Activated gamma-delta T cell treated with Interleukin-2 at 50 U/mL for 16 hours (primary cell): Measurements from ENCODE around the gene RMND5B.
"Not testable (repeated sequence)": the region's sequence is repeated elsewhere in the genome, so short reads cannot be mapped to it uniquely, and the experiment has no call there.

Source experiments
- DNase-seq: peaks from one replicate; pipeline ENCODE4 v3.0.0-alpha.2; 2020

Gene RMND5B

DNA sequence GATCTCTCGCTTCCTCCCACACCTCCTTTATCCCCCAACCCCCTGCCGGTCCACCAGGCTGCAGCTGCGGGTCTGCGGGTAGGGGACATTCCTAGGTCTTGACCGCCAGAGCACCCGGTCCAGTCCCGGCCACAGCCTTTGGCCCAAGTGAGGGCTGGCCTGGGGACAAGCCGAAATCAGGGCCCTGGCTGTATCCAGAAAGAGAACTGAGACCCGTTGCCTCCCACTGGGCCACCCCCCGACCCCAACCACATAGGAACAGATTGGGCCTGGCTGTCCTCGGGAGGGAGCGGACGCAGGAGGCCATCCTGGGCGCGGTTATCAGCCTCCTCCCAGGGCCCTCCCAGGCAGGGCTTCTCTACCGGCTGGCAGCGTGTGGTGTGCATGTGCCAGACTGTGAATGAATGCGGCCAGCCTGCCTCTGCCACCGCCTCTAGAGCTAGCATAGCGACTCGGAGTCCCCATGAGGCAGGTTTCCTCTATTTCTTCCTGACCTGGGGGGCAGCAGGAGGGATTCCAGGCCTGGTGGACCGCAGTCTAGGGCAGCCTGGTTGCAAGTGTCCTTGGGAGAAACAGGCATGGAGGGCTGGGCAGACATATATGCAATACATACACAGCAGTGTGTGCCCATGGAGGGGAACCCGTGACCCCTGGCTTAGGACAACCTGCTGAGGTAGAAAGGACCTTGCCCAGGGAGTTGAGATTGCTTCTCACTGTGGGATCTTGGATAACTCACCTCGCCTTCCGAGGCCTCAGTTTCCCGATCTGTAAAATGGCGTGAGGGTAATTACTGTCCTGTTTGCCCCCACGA lies 16.3 kb upstream of the RMND5B start:
- DNase-seq = peak; percentile 66

DNA sequence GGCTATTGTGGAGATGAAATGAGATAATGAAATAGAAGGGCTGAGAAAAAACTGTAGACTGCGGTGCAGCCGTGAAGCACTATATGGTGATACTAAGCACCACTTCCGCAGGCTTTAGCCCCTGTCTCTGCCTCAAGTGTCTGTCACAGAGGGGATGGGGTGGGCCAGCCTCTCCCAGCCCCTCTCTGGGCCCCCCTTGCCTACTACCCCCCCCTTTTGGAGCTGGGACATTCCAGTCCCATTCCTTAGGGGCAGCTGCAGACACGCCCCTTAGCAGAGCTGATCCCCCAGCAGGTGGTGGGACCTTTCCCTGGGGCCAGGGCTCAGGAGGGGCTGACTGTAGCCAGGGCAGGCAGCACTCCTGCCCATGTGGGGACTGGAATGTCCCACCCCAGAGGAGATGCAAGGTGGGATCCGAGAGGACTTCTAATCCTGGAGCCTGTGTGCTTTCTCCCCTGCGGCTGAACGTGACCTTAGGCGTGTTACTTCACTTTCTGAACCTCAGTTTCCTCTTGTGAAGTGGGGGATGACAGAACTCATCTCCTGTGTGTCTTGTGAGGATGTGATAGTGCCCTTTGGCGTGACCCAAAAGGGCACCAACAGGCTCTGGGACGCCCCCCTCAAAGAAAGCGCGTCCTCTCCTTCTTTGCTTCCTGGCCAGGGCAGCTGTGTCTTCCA lies 15.5 kb upstream of the RMND5B start:
- DNase-seq = peak; percentile 38

DNA sequence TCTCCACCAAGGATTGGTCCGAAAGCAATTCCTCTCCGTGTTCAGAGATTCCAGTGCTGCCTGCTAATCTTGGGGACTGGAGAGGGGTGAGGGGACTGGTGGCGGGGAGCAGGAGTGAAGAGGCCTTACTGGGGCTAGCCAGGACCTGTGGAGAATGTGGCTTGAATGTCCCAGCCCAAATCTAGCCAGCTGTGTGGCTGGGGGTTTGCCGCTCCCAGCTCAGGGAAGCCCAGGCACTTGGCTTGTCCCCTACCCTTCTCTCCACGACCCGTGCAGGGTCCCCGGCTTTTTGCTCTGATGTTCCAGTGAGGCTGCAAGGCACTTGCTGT lies 15.0 kb upstream of the RMND5B start:
- no peak for DNase-seq

- DNase-seq = peak; percentile 86
Observed at GRCh38 chr5:178116143-178116885, 14.5 kb upstream of the RMND5B start.

- no peak for DNase-seq
Observed at GRCh38 chr5:178117923-178118701, 12.7 kb upstream of the RMND5B start.

GRCh38 chr5:178119915-178120606 lies 10.8 kb upstream of the RMND5B start:
- no peak for DNase-seq

DNA sequence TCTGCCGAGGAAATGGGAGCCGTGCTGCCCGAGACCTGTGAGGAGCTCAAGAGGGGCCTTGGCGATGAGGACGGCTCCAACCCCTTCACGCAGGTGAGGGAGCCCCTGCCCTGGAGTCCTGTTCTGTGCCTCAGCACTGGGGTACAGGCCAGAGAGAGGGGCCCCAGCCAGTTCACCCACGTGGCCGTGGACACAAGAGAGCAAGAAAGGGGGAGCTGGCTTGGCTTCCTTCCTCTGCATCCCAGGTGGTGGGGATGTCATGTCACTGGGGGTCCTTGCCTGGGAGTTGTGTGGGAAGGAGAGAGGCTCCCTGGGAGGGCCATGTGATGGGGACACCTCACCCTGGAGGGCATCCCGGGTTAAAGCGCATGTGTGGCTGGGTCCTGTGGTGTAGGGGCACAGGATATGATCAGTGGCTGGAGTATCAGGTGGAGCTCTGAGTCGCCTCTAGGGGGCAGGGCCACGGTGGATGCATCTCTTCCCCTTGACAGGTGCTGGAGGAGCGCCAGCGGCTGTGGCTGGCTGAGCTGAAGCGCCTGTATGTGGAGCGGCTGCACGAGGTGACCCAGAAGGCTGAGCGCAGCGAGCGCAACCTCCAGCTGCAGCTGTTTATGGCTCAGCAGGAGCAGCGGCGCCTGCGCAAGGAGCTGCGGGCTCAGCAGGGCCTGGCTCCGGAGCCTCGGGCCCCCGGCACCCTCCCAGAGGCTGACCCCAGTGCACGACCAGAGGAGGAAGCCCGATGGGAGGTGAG lies 10.0 kb upstream of the RMND5B start:
- peak; percentile 85 for DNase-seq

GRCh38 chr5:178121391-178122276 lies 9.2 kb upstream of the RMND5B start:
- no peak for DNase-seq

- DNase-seq = no peak
Observed at GRCh38 chr5:178122346-178122745, 8.5 kb upstream of the RMND5B start.

DNA sequence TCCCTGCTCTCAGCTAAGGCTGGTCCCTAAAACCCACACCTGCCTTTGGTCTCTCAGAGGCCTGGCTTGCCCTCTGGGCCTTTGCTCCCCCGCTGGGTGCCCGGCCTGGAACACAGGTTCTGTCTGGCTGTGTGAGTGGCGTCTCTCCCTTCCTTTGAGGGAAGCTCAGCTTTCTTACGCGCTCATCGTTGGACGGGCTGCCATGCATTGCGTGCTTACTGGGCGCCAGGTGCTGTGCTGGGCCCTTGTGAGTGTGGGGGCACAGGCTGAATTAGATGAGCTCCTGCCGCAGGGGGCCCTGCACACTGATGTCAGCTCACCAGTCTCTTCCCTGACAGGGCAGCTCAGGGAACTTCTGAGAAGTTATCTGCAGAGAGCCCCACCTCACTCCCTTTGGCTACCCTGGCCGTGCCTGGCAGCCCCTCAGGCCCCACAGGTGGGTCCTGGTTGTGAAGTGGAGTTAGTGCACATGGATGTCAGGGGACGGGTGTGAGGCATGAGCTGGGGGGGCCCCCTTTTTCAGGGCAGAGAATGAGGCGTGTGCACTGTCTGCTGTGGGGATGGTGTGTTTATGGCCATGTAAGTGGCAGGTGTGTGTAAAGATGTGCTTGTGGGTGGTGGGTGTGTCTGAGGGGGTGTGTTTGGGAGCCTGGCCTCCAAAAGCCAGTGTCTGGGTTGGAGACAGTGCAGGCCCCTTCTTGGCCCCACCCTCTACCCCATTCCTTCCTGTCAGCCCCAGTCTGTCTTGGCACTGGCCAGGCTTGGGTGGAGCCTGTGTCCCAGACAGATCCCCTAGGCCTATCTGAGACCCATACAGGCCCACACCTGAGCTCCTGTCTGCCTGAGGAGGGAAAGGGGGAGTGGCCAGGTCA lies 7.5 kb upstream of the RMND5B start:
- DNase-seq = no peak

DNA sequence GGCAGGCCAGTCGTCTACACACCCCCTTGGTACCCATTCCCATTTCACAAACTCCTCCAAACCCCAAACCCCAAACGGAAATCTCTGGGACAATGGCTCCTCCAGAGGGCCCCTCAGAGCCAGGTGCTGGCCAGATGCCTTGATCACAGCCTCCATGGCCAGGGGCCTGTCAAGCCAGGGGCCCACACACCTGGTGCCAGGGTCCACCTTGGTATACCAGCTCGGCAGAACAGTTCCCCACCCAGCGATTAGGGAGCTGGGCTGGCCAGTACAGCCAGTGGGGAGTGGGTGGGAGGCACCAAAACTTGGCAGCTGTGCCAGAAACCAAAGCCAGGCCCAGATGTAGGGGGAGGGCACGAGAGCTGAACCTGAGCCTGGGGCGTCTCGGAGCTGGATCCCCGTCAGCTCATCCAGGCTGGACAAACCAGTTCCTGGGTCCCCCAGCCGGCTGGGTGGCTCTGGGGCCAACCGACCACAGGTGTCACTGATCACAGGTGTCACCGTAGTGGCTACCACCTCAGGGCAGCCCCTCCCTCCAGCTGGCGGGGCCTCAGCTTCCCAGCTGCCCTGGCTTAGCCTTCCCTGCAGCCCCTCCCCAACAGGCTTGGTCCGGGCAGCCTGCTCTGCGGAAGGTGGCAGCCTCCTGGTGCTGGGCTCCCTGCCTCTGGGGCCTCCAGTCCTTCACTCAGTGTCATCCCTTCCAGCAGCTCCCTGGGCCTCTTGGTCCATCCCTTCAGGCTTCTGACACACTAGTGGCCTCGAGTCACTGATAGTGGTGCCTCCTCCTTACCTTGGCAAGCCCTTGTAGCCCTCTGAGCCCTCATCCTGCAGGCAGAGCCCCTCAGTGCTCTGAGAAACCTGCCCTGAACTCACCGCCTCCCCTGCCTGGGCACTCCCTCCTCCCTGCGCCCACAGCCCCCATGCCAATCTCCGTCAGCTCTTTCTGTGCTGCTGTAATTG lies 6.6 kb upstream of the RMND5B start:
- DNase-seq = no peak

GRCh38 chr5:178125253-178125906 lies 5.4 kb upstream of the RMND5B start:
- DNase-seq = no peak

DNA sequence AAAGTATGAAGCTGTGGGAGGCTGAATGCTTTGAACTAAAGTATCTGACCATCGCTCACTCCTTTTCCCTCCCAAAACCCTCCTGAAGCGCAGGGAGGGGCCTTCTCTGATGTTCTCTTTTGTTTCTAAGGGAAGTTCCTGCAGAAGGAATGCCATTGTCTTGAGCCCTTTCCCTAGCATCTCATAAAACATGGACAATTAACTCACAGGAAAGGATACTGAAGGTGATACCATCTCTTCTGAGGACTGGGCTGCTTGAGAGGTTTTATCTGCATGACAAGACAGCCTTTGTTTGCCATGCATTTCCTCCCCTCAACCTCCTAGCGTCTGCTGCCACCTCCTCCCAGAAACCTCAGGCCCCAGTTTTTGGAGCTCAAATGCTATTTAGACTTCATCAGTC lies 4.3 kb upstream of the RMND5B start:
- DNase-seq = no peak

DNA sequence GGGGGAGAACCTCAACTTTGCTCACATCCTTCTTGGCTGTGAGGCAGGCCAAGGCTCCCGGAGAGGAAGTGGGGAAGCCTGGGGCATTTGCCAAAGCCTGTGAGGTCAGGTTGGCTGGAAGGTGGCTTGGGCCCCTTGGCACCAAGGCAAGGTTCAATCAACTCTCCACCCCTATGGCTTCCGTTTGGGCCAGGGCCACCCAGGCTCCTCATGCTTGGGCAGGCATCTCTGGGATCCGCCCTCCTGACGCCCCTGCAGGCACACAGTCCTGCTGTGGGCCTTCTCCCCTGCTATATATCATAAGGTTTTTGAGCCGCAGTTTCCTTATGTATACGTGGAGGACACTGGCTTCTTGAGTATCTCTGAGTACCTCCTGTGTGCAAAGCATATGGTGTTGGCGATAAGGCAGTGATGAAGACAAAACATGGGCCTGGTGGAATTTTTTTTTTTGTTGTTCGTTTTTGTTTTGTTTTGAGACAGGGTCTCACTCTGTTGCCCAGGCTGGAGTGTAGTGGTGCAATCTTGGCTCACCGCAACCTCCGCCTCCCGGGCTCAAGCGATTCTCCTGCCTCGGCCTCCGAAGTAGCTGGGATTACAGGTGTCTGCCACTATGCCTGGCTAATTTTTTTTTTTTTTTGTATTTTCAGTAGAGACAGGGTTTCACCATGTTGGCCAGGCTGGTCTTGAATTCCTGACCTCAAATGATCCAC lies 3.4 kb upstream of the RMND5B start:
- not testable (repeated sequence) for DNase-seq

- DNase-seq = no peak
Observed at GRCh38 chr5:178129296-178129695, 1.5 kb upstream of the RMND5B start.

DNA sequence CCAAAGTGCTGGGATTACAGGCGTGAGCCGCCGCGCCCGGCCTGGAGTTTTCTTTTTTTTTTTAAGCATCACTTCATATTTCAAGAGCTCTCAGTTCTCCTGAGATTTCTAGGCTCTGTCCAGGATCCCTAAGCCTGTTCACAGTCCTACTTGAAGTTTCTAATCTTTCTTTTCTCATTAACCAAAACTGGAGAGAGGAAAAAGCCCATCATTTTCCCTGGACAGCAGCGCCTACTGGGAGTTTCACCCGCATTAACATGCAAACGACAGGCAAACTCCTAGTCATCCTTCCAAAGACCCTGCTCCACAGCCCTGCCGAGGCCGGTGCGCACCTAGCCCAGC lies 609 bp upstream of the RMND5B start:
- DNase-seq = not testable (repeated sequence)

GRCh38 chr5:178131446-178131996 lies 707 bp downstream of the RMND5B start:
- no peak for DNase-seq
